Keratinocyte (primary cell): Measurements from ENCODE around the gene TOX2.

ENCODE experiments used
- EZH2 ChIP-seq: IDR thresholded peaks from one replicate; pipeline ENCODE4 v1.6.1; 2012; ENCODE audit warnings: inconsistent platforms, mild to moderate bottlenecking, low read length, moderate library complexity
- TF ChIP-seq, protein P1 (sequence below), 3 experiments: IDR thresholded peaks in 1 of 3; conservative IDR thresholded peaks in 1 of 3; optimal IDR thresholded peaks in 1 of 3; 2 replicates in 2 of 3; 3 replicates in 1 of 3; pipeline versions ENCODE3 to v1.5.1; 2011; ENCODE audit warnings: low read length in 3 of 3, mild to moderate bottlenecking in 3 of 3, moderate library complexity in 2 of 3, control low read depth in 1 of 3, inconsistent platforms in 1 of 3; ENCODE audit not compliant: insufficient read depth in 2 of 3; ENCODE audit errors: extremely low read depth in 1 of 3

DNA sequence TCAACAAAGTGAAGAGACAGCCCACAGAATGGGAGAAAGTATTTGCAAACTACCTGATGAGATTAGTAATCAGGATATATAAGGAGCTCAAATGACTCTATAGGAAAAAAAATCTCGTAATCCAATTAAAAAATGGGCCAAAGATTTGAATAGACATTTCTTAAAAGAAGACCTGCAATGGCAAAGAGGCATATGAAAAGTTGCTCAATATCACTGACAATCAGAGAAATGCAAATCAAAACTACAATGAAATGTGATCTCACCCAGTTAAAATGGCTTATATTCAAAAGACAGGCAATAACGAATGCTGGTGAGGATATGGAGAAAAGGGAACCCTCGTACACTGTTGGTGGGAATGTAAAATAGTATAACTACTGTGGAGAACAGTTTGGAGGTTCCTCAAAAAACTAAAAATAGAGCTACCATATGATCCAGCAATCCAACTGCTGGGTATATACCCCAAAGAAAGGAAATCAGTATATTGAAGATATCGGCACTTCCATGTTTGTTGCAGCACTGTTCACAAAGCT, 65.0 kb downstream of the TOX2 start:
- TF ChIP-seq, protein P1, sequence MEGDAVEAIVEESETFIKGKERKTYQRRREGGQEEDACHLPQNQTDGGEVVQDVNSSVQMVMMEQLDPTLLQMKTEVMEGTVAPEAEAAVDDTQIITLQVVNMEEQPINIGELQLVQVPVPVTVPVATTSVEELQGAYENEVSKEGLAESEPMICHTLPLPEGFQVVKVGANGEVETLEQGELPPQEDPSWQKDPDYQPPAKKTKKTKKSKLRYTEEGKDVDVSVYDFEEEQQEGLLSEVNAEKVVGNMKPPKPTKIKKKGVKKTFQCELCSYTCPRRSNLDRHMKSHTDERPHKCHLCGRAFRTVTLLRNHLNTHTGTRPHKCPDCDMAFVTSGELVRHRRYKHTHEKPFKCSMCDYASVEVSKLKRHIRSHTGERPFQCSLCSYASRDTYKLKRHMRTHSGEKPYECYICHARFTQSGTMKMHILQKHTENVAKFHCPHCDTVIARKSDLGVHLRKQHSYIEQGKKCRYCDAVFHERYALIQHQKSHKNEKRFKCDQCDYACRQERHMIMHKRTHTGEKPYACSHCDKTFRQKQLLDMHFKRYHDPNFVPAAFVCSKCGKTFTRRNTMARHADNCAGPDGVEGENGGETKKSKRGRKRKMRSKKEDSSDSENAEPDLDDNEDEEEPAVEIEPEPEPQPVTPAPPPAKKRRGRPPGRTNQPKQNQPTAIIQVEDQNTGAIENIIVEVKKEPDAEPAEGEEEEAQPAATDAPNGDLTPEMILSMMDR (optimal IDR thresholded peaks at IDR 0.05 in 1 of 3, IDR thresholded peaks at IDR 0.05 in 1 of 3, conservative IDR thresholded peaks at IDR 0.05 in 1 of 3; ENCODE audit: extremely low read depth in 1 of 3, insufficient read depth in 2 of 3, low read length in 3 of 3): no peak
- no peak for TF ChIP-seq EZH2
